IMR-90 (cell line): ENCODE results near the gene SLC23A2. TPM values are rescaled to one million over a fixed set of nuclear protein-coding genes. Genes with fewer than 3 reads are reported as not detected.

ENCODE experiments used
- ATAC-seq: fragments of 200-7000 bp; cut with Tn5 transposase; 2 replicates; pipeline ENCODE4 v1.9.1; 2020; ENCODE audit warnings: low read depth, mild to moderate bottlenecking, moderate library complexity
- BruUV-seq: library from RNA; stranded (reverse); fragments of 400-500 nt; replicated peaks from 2 replicates; lab custom pipeline; 2021; lab: Mats Ljungman, UMichigan
- CTCF ChIA-PET: fragments of 300-600 bp; formaldehyde crosslinking; extraction: SDS; loops from one replicate; lab custom pipeline; 2021; ENCODE audit warnings: antibody characterized with exemption; lab: Yijun Ruan, JAX
- POLR2A ChIA-PET: fragments of 300-600 bp; sonication (Branson Sonifier 250); formaldehyde crosslinking; loops from one replicate; lab custom pipeline; 2022; ENCODE audit warnings: antibody characterized with exemption; ENCODE audit not compliant: unreplicated experiment; lab: Charles Lee
- DNase-seq: peaks from one replicate; pipeline ENCODE4 v3.0.0; 2013
- H2AFZ ChIP-seq: replicated peaks from 2 replicates; pipeline ENCODE3; 2013; ENCODE audit warnings: low read length, mild to moderate bottlenecking; ENCODE audit not compliant: poor library complexity
- H2AK5ac ChIP-seq: 2 replicates; pipeline ENCODE4 v1.6.1; 2013; ENCODE audit warnings: low read depth, low read length, inconsistent platforms
- H2AK9ac ChIP-seq: replicated peaks from 2 replicates; pipeline ENCODE3; 2013; ENCODE audit warnings: mild to moderate bottlenecking, low read depth, low read length, moderate library complexity; ENCODE audit not compliant: poor library complexity
- H2BK120ac ChIP-seq: 2 replicates; pipeline ENCODE4 v1.6.1; 2013; ENCODE audit warnings: low read depth, low read length, inconsistent platforms
- H2BK15ac ChIP-seq: 3 replicates; pipeline ENCODE4 v1.6.1; 2013; ENCODE audit warnings: low read depth, low read length, inconsistent platforms
- H2BK20ac ChIP-seq: 2 replicates; pipeline ENCODE4 v1.6.1; 2013; ENCODE audit warnings: low read depth, mild to moderate bottlenecking, inconsistent platforms, low read length, moderate library complexity
- H2BK5ac ChIP-seq: 2 replicates; pipeline ENCODE4 v1.6.1; 2013; ENCODE audit warnings: mild to moderate bottlenecking, low read depth, low read length, inconsistent platforms; ENCODE audit not compliant: poor library complexity, severe bottlenecking
- H3K14ac ChIP-seq: replicated peaks from 2 replicates; pipeline ENCODE4 v1.6.1; 2013; ENCODE audit warnings: low read depth, low read length, inconsistent platforms
- H3K18ac ChIP-seq: 2 replicates; pipeline ENCODE4 v1.6.1; 2013; ENCODE audit warnings: low read depth, low read length, control low read depth
- H3K23ac ChIP-seq: 2 replicates; pipeline ENCODE4 v1.6.1; 2013; ENCODE audit warnings: low read depth, low read length, inconsistent platforms
- H3K27ac ChIP-seq: 2 replicates; pipeline ENCODE4 v1.5.1; 2013; ENCODE audit warnings: mild to moderate bottlenecking, control low read depth, low read length; ENCODE audit not compliant: insufficient read depth
- H3K27me3 ChIP-seq: 2 replicates; pipeline ENCODE4 v1.6.1; 2013; ENCODE audit warnings: low read length; ENCODE audit not compliant: control insufficient read depth, insufficient read depth
- H3K36me3 ChIP-seq: 2 replicates; pipeline ENCODE4 v1.6.1; 2013; ENCODE audit warnings: low read length, mixed read lengths; ENCODE audit not compliant: control insufficient read depth, insufficient read depth
- H3K4ac ChIP-seq: 2 replicates; pipeline ENCODE4 v1.6.1; 2013; ENCODE audit warnings: low read depth, low read length, inconsistent platforms
- H3K4me1 ChIP-seq: 2 replicates; pipeline ENCODE4 v1.6.1; 2013; ENCODE audit warnings: low read length, mixed read lengths; ENCODE audit not compliant: control insufficient read depth, insufficient read depth
- H3K4me2 ChIP-seq: 2 replicates; pipeline ENCODE4 v1.6.1; 2013; ENCODE audit warnings: low read depth, mild to moderate bottlenecking, control low read depth, low read length, moderate library complexity
- H3K4me3 ChIP-seq: 2 replicates; pipeline ENCODE4 v1.5.1; 2013; ENCODE audit warnings: low read depth, mild to moderate bottlenecking, control low read depth, low read length, moderate library complexity; ENCODE audit not compliant: insufficient read depth
- H3K56ac ChIP-seq: 2 replicates; pipeline ENCODE4 v1.6.1; 2013; ENCODE audit warnings: low read length, inconsistent platforms; ENCODE audit not compliant: insufficient read depth; ENCODE audit errors: extremely low read depth
- H3K79me1 ChIP-seq, 2 experiments: 2 replicates each; pipeline ENCODE4 v1.6.1; 2013; ENCODE audit warnings: low read length in 2 of 2, inconsistent platforms in 1 of 2, low read depth in 1 of 2
- H3K9ac ChIP-seq: 2 replicates; pipeline ENCODE4 v1.6.1; 2013; ENCODE audit warnings: low read depth, low read length, control low read depth
- H3K9me1 ChIP-seq: 2 replicates; pipeline ENCODE4 v1.6.1; 2013; ENCODE audit warnings: low read length, inconsistent platforms; ENCODE audit not compliant: insufficient read depth
- H3K9me3 ChIP-seq: 2 replicates; pipeline ENCODE4 v1.6.1; 2013; ENCODE audit warnings: low read length; ENCODE audit not compliant: control insufficient read depth, insufficient read depth
- H4K20me1 ChIP-seq: 2 replicates; pipeline ENCODE4 v1.6.1; 2013; ENCODE audit warnings: low read length, inconsistent platforms; ENCODE audit not compliant: insufficient read depth
- H4K5ac ChIP-seq: 2 replicates; pipeline ENCODE4 v1.6.1; 2013; ENCODE audit warnings: mild to moderate bottlenecking, low read depth, low read length, control low read depth
- H4K8ac ChIP-seq, 2 experiments: 2 replicates each; pipeline ENCODE4 v1.6.1; 2013; ENCODE audit warnings: low read depth in 2 of 2, low read length in 2 of 2, control low read depth in 1 of 2, inconsistent platforms in 1 of 2
- H4K91ac ChIP-seq: 2 replicates; pipeline ENCODE4 v1.6.1; 2013; ENCODE audit warnings: low read depth, low read length, inconsistent platforms; ENCODE audit not compliant: insufficient read depth
- BHLHE40 ChIP-seq: fragments of 150-350 bp; IDR thresholded peaks from 2 replicates; pipeline ENCODE4 v1.6.1; 2016; ENCODE audit warnings: mild to moderate bottlenecking, low read depth, low read length
- ELK1 ChIP-seq: fragments of 150-350 bp; IDR thresholded peaks from 2 replicates; pipeline ENCODE4 v1.6.1; 2016; ENCODE audit warnings: low read depth, mild to moderate bottlenecking, low read length, moderate library complexity, borderline replicate concordance
- FOS ChIP-seq: fragments of 150-350 bp; IDR thresholded peaks from 2 replicates; pipeline ENCODE4 v1.6.1; 2016; ENCODE audit warnings: low read depth, low read length
- MXI1 ChIP-seq: IDR thresholded peaks from 2 replicates; pipeline ENCODE4 v1.6.1; 2012; ENCODE audit warnings: low read depth, mild to moderate bottlenecking, low read length, moderate library complexity, borderline replicate concordance
- NFE2L2 ChIP-seq: fragments of 150-350 bp; IDR thresholded peaks from 2 replicates; pipeline ENCODE4 v1.6.1; 2016; ENCODE audit warnings: low read depth, mild to moderate bottlenecking, low read length
- POLR2A ChIP-seq: IDR thresholded peaks from 2 replicates; pipeline ENCODE4 v1.6.1; 2012; ENCODE audit warnings: mild to moderate bottlenecking, low read depth, low read length
- RAD21 ChIP-seq: IDR thresholded peaks from 2 replicates; pipeline ENCODE4 v1.6.1; 2012; ENCODE audit warnings: low read length, improper control_type of control experiment
- RFX5 ChIP-seq: IDR thresholded peaks from 2 replicates; pipeline ENCODE4 v1.8.0; 2012; ENCODE audit warnings: low read depth, mild to moderate bottlenecking, low read length, moderate library complexity
- SMC3 ChIP-seq: fragments of 150-350 bp; IDR thresholded peaks from 2 replicates; pipeline ENCODE4 v1.6.1; 2016; ENCODE audit warnings: low read depth, mild to moderate bottlenecking, antibody characterized with exemption, low read length, moderate library complexity
- USF2 ChIP-seq: fragments of 150-350 bp; IDR thresholded peaks from 2 replicates; pipeline ENCODE4 v1.6.1; 2017; ENCODE audit warnings: mild to moderate bottlenecking, antibody characterized with exemption, low read length, low read depth
- WGBS, 2 experiments: methylation state at CpG; one replicate each; pipeline versions ENCODE4 v1.1.5 to v1.1.7; 2013; ENCODE audit warnings: missing lambda C conversion rate in 2 of 2; ENCODE audit not compliant: insufficient read length in 1 of 2; ENCODE audit errors: extremely low coverage in 2 of 2; 5-methylcytosine and 5-hydroxymethylcytosine counted together
- dilution Hi-C: fragments of 300-500 bp; cut with HindIII; formaldehyde crosslinking; loops from one replicate; pipeline ENCODE4 v1.14.3; 2018; ENCODE audit warnings: low sequenced_read_pairs; ENCODE audit not compliant: unreplicated experiment
- in situ Hi-C: fragments of 300-500 bp; cut with MboI; formaldehyde crosslinking; loops from 3 replicates; pipeline ENCODE4 v1.14.3; 2019; ENCODE audit warnings: low sequenced_read_pairs, inconsistent platforms, mixed read lengths
- intact Hi-C: fragments of 100-400 bp; cut with micrococcal nuclease; formaldehyde crosslinking; loops from 2 replicates; pipeline ENCODE4 v1.10.0; 2022
- polyA plus RNA-seq, 3 experiments: library from polyadenylated mRNA; depleted of rRNA; stranded (reverse); fragments of >200 nt; gene quantifications; 2 replicates each; pipeline ENCODE4 v1.2.3, GENCODE V29; 2012; ENCODE audit warnings: low replicate concordance in 1 of 3
- total RNA-seq: library from RNA; depleted of rRNA; stranded (reverse); fragments of >200 nt; gene quantifications from 2 replicates; pipeline ENCODE4 v1.2.3, GENCODE V29; 2012

Gene SLC23A2
- total and polyA plus RNA-seq, 2 of the 4 experiments (the other 2 are of a cell fraction): 10.2 to 14.4 TPM

GRCh38 chr20:4848041-4848440 is 153.3 kb downstream of the SLC23A2 start:
- Histone ChIP-seq H3K18ac (no peak overlapping the region), H2AK9ac (no peak overlapping the region), H2BK15ac (no peak overlapping the region), H4K20me1 (no peaks in the 10 kb centered on the region), H2BK20ac (no peak overlapping the region), H3K27me3 (no peaks in the 10 kb centered on the region), H3K4ac (no peak overlapping the region), H3K4me3 (no peak overlapping the region), H3K79me1 (no peaks in the 10 kb centered on the region), H4K91ac (no peak overlapping the region), H2AFZ (no peak overlapping the region), H3K9me1 (0 out of 2 replicates have a peak, but pooled peaks cover 2% of the 10 kb centered on the region), H3K9ac (no peak overlapping the region), H4K5ac (no peak overlapping the region), H2BK120ac (no peak overlapping the region), H4K8ac (no peak overlapping the region), H3K56ac (no peak overlapping the region), H3K14ac (no peak overlapping the region), H2BK5ac (no peak overlapping the region), H3K23ac (no peak overlapping the region), H3K9me3 (no peaks in the 10 kb centered on the region), H3K4me1 (no peaks in the 10 kb centered on the region), H3K36me3 (peaks cover 3% of the 10 kb centered on the region; the same call in 1 of the 2 replicates), H2AK5ac (no peak overlapping the region), H3K4me2 (no peak overlapping the region), H3K27ac (no peak overlapping the region)
- ChIA-PET CTCF (no interaction called here), POLR2A (no interaction called here)
- intact Hi-C loops (no loop called here), in situ Hi-C loops (no loop called here), dilution Hi-C loops (no loop called here)
- TF ChIP-seq FOS (no peak), USF2 (no peak), BHLHE40 (no peak), MXI1 (no peak), SMC3 (no peak), ELK1 (no peak), RAD21 (no peak), NFE2L2 (no peak), POLR2A (no peak), RFX5 (no peak)
- ATAC-seq (no peak), DNase-seq (no peak)
- 86% methylated on average over 2 of the region's 7 CpGs; no CpG with 5 or more reads in 1 of the 2 experiments for WGBS, 2 experiments
- BruUV-seq: no TSS peak
